ENCODE data around the gene RMND5B.

GRCh38 chr5:178163772-178164735 is 33.2 kb downstream of the RMND5B start:
- TF ChIP-seq CTCF (IDR thresholded peaks at IDR 0.05 in 2 of 3, conservative IDR thresholded peaks at IDR 0.05 in 1 of 3; ENCODE audit: control insufficient read depth in 2 of 3, extremely low read depth in 1 of 3, insufficient read depth in 1 of 3, low read depth in 3 of 3, low read length in 3 of 3) (peak; percentile 99 to 100 (median 99); a peak in 5 of 6 replicates), JUND (IDR thresholded peaks at IDR 0.05; ENCODE audit: low read depth, low read length) (no peak), USF2 (IDR thresholded peaks at IDR 0.05; ENCODE audit: borderline replicate concordance, low read depth, low read length) (no peak), SREBF1 (IDR thresholded peaks at IDR 0.05; ENCODE audit: low read length) (no peak), CBX3 (IDR thresholded peaks at IDR 0.05; ENCODE audit: borderline replicate concordance, low read depth) (no peak), USF1 (IDR thresholded peaks at IDR 0.05; ENCODE audit: borderline replicate concordance, extremely low read length, insufficient read depth, low read depth, low read length) (no peak), ATF3 (IDR thresholded peaks at IDR 0.05; ENCODE audit: borderline replicate concordance, extremely low read depth, low read depth, low read length) (no peak), POLR2AphosphoS2 (IDR thresholded peaks at IDR 0.05; ENCODE audit: low read depth, low read length) (no peak), MAX (IDR thresholded peaks at IDR 0.05; ENCODE audit: low read depth, low read length) (peak; percentile 68; the same call in 1 of the 2 replicates), PKNOX1 (IDR thresholded peaks at IDR 0.05) (peak; percentile 65; the same call in 1 of the 2 replicates), ASH2L (IDR thresholded peaks at IDR 0.05; ENCODE audit: borderline replicate concordance, low read depth) (no peak), WRNIP1 (IDR thresholded peaks at IDR 0.05; ENCODE audit: borderline replicate concordance, low read depth, low read length) (no peak), POLR2A (IDR thresholded peaks at IDR 0.05; ENCODE audit: low read depth, low read length) (no peak)

Measured in GM12878 (cell line).